ENCODE measurements around the gene GNG7. TPM values are rescaled to one million over a fixed set of nuclear protein-coding genes. Genes with fewer than 3 reads are reported as not detected.
"Not testable (repeated sequence)": the region's sequence is repeated elsewhere in the genome, so short reads cannot be mapped to it uniquely, and the experiment has no call there.

The GNG7 gene
- total RNA-seq, 1 donor from 2014 or later = 1.8 TPM

- DNase-seq (ENCODE audit: low read depth) = no peak
Observed at GRCh38 chr19:2484178-2484937, 218.1 kb downstream of the GNG7 start.

GRCh38 chr19:2483484-2484151, 218.9 kb downstream of the GNG7 start:
- no peak for DNase-seq (ENCODE audit: low read depth)

- no peak for DNase-seq (ENCODE audit: low read depth)
Observed at GRCh38 chr19:2483084-2483483, 219.4 kb downstream of the GNG7 start.

- no peak for DNase-seq (ENCODE audit: low read depth)
Observed at GRCh38 chr19:2482354-2483038, 220.0 kb downstream of the GNG7 start.

GRCh38 chr19:2481466-2481865, 221.0 kb downstream of the GNG7 start:
- no peak for DNase-seq (ENCODE audit: low read depth)

GRCh38 chr19:2479556-2480194, 222.8 kb downstream of the GNG7 start:
- DNase-seq (ENCODE audit: low read depth) = no peak

- peak; percentile 66 for DNase-seq (ENCODE audit: low read depth)
Observed at GRCh38 chr19:2478756-2479555, 223.5 kb downstream of the GNG7 start.

GRCh38 chr19:2478278-2478755, 224.2 kb downstream of the GNG7 start:
- DNase-seq (ENCODE audit: low read depth) = peak; percentile 77

GRCh38 chr19:2477732-2478191, 224.7 kb downstream of the GNG7 start:
- DNase-seq (ENCODE audit: low read depth) = no peak

- no peak for DNase-seq (ENCODE audit: low read depth)
Observed at GRCh38 chr19:2477141-2477710, 225.3 kb downstream of the GNG7 start.

GRCh38 chr19:2476451-2477140, 225.9 kb downstream of the GNG7 start:
- no peak for DNase-seq (ENCODE audit: low read depth)

- peak; percentile 89 for DNase-seq (ENCODE audit: low read depth)
Observed at GRCh38 chr19:2475702-2476450, 226.6 kb downstream of the GNG7 start, which contains the start of gene GADD45B. TSS of gene GADD45B (plus strand) at chr19:2476127. CDS start at chr19:2476359, 232 bp downstream.

- DNase-seq (ENCODE audit: low read depth) = no peak
Observed at GRCh38 chr19:2475018-2475701, 227.3 kb downstream of the GNG7 start.

- DNase-seq (ENCODE audit: low read depth) = peak; percentile 62
Observed at GRCh38 chr19:2474232-2475017, 228.1 kb downstream of the GNG7 start.

GRCh38 chr19:2469915-2470200, 232.6 kb downstream of the GNG7 start:
- DNase-seq (ENCODE audit: low read depth) = not testable (repeated sequence)

- peak; percentile 70 for DNase-seq (ENCODE audit: low read depth)
Observed at GRCh38 chr19:2469102-2469914, 233.2 kb downstream of the GNG7 start.

GRCh38 chr19:2468596-2468995, 233.9 kb downstream of the GNG7 start:
- no peak for DNase-seq (ENCODE audit: low read depth)
